Duodenal mucosa (tissue), 2 donors: ENCODE measurements around the gene TBC1D19.

Experiments
- H3K27ac ChIP-seq: one replicate; pipeline ENCODE4 v1.7.0; 2013; ENCODE audit warnings: low read depth, low read length
- H3K27me3 ChIP-seq, 2 donors: one replicate each; pipeline ENCODE4 v1.7.0; 2013; ENCODE audit warnings: low read length in 2 of 2, control low read depth in 1 of 2; ENCODE audit not compliant: insufficient read depth in 2 of 2, control insufficient read depth in 1 of 2
- H3K36me3 ChIP-seq, 2 donors: one replicate each; pipeline ENCODE4 v1.7.0; 2013; ENCODE audit warnings: low read length in 2 of 2, control low read depth in 1 of 2; ENCODE audit not compliant: insufficient read depth in 2 of 2, control insufficient read depth in 1 of 2
- H3K4me1 ChIP-seq, 2 donors: one replicate each; pipeline ENCODE4 v1.7.0; 2013; ENCODE audit warnings: low read length in 2 of 2, control low read depth in 1 of 2; ENCODE audit not compliant: insufficient read depth in 2 of 2, control insufficient read depth in 1 of 2
- H3K4me3 ChIP-seq, 2 donors: one replicate each; pipeline ENCODE4 v1.7.0; 2013; ENCODE audit warnings: low read length in 2 of 2, low read depth in 1 of 2
- H3K9ac ChIP-seq, 2 donors: one replicate each; pipeline ENCODE4 v1.7.0; 2013; ENCODE audit warnings: low read length in 2 of 2, low read depth in 1 of 2
- H3K9me3 ChIP-seq, 2 donors: one replicate each; pipeline ENCODE4 v1.7.0; 2013; ENCODE audit warnings: low read length in 2 of 2, control low read depth in 1 of 2; ENCODE audit not compliant: control insufficient read depth in 1 of 2

TBC1D19 gene

DNA sequence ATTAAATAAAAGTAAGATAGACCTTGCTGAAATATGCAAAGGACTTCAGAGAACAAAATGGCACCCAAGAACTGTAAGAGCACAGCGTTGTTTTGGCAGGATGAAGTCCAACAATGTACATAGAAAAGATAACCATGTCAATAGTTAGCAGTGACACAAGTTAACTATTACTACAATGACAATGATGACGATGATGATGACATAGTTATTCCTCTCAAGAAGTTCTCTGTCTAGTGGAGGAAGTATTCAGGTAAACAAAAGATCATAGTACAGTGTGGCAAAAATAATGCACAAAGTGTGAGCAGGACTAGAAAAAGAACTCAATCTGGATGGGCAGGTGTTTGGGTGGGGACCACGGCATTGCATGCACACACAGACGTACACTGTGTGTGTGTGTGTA lies 201.4 kb downstream of the TBC1D19 start:
- H3K36me3 ChIP-seq, result no peaks in the 10 kb centered on the region
- H3K9ac ChIP-seq, result no peak overlapping the region
- H3K27ac ChIP-seq, result no peak overlapping the region
- H3K4me3 ChIP-seq, result no peak overlapping the region
- no peaks in the 10 kb centered on the region for H3K27me3 ChIP-seq
- no peaks in the 10 kb centered on the region for H3K9me3 ChIP-seq
- H3K4me1 ChIP-seq, result peaks cover 12% of the 10 kb centered on the region in 2 donors

DNA sequence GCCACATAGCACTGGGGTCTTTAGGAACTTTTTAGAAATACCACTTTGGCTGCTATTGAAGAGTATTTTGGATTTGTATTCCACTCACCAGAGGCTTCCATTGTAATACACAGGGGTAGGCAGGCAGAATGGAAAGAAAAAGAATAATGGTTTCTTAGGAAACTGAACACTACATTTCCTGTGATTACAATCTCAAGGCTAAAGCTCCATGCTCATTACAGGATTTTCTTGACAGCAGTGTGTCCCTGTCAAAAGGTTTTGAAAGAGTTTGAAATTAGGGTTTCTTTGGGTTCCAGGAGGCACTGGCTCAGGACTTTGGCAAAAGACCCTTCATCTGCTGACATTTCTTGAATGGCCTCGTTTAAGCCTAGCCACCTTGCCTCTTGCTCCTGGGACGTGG lies 201.9 kb downstream of the TBC1D19 start:
- Histone ChIP-seq H3K9ac (no peak overlapping the region), H3K4me3 (no peak overlapping the region), H3K4me1 (peaks cover 12% of the 10 kb centered on the region in 2 donors), H3K9me3 (no peaks in the 10 kb centered on the region), H3K27me3 (no peaks in the 10 kb centered on the region), H3K27ac (no peak overlapping the region), H3K36me3 (no peaks in the 10 kb centered on the region)

GRCh38 chr4:26786916-26787315 lies 203.0 kb downstream of the TBC1D19 start:
- Histone ChIP-seq H3K27me3 (no peaks in the 10 kb centered on the region), H3K36me3 (no peaks in the 10 kb centered on the region), H3K9me3 (no peaks in the 10 kb centered on the region), H3K4me1 (peaks cover 12% of the 10 kb centered on the region in 2 donors), H3K27ac (no peak overlapping the region), H3K9ac (no peak overlapping the region), H3K4me3 (no peak overlapping the region)

DNA sequence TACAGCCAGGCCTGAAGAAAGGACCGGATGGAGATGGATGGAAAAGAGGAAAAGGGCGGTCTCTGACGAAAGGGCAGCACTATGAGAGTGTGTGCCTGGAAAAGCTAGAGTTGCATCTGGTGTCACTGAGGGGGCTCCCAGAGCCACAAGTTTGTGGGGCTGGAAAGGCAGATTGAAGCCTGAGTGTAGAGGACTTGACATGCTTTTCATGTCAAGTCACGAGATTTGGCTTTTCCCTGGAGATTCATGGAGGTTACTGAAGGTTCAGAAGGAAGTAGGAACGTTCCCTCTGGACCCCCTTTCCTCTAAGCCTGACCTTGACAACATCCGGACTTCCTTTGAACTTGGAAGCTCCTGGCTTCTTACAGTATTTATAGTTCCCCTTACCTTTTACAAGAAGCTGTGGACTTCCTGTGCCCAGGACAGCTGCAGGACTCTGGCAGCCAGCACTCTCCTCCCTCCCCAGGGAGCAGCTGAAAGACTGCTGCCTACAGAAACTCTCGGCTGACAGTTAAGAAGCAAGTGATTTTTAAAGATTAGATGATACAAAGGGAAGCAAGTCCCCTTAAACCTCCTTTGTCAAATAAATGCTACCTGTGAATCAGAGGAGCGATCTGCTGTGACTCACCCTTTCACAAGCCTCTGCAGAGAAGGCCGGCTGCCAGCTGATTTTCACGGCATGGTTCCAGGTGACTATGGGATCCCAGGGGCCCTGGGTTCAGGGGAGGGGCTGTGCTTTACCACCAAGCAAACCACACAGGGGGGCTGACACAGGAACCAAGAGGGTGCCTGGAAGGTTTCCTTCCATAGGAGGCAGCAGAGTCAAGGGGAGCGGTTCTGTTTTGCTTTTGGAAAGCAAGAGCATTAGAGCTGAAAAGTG lies 203.8 kb downstream of the TBC1D19 start:
- no peaks in the 10 kb centered on the region for H3K27me3 ChIP-seq
- H3K27ac ChIP-seq, result no peak overlapping the region
- H3K36me3 ChIP-seq, result no peaks in the 10 kb centered on the region
- no peaks in the 10 kb centered on the region for H3K9me3 ChIP-seq
- H3K4me3 ChIP-seq, result peak overlapping the region in 1 of 2 donors; percentile 11
- no peak overlapping the region for H3K9ac ChIP-seq
- peaks cover 12% of the 10 kb centered on the region in 2 donors for H3K4me1 ChIP-seq

DNA sequence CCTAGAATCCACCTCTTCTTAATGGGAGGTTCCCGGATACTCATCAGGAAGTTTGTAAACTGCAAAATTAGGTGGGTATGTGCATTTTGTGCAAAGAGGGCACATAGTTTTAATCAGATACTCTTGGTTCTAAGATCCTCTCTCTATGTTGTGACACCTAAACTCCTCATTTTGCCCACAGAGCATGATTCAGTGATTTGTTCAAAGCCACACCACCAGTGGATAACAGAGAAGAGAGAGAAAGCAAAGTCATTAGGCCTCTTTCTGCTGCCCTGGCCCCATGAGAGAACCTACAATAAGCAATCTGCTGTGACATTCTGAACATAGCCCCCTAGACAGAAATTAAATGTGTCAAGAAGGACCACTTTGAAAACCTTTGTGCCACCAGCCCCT lies 204.5 kb downstream of the TBC1D19 start:
- no peak overlapping the region for H3K4me3 ChIP-seq
- no peak overlapping the region for H3K27ac ChIP-seq
- H3K36me3 ChIP-seq, result no peaks in the 10 kb centered on the region
- H3K4me1 ChIP-seq, result peaks cover 12% of the 10 kb centered on the region in 2 donors
- no peaks in the 10 kb centered on the region for H3K27me3 ChIP-seq
- H3K9me3 ChIP-seq, result no peaks in the 10 kb centered on the region
- H3K9ac ChIP-seq, result no peak overlapping the region

DNA sequence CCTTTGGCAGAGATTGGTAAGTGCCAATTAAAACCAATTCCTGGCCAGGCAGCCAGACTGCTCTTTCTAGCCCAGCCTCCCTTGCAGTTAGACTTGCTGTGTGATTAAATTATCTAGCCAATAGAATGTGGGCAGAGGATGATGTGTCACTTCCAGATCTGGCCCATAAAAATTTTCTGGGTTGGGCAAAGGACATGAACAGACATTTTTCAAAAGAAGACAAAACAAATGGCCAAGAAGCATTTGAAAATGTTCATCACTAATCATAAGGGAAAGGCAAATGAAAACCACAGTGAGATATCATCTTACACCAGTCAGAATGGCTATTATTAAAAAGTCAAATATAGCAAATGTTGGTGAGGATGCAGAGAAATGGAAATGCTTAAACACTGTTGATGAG lies 205.3 kb downstream of the TBC1D19 start:
- Histone ChIP-seq H3K4me3 (no peak overlapping the region), H3K27me3 (no peaks in the 10 kb centered on the region), H3K9me3 (no peaks in the 10 kb centered on the region), H3K9ac (no peak overlapping the region), H3K4me1 (peaks cover 12% of the 10 kb centered on the region in 2 donors), H3K27ac (no peak overlapping the region), H3K36me3 (no peaks in the 10 kb centered on the region)

GRCh38 chr4:26791346-26791745 lies 207.5 kb downstream of the TBC1D19 start:
- H3K9me3 ChIP-seq, result no peaks in the 10 kb centered on the region
- H3K27me3 ChIP-seq, result no peaks in the 10 kb centered on the region
- H3K4me1 ChIP-seq, result peaks cover 12% of the 10 kb centered on the region in 2 donors
- H3K36me3 ChIP-seq, result no peaks in the 10 kb centered on the region
- H3K27ac ChIP-seq, result no peak overlapping the region
- no peak overlapping the region for H3K9ac ChIP-seq
- H3K4me3 ChIP-seq, result no peak overlapping the region

- H3K27ac ChIP-seq, result no peak overlapping the region
- H3K36me3 ChIP-seq, result no peaks in the 10 kb centered on the region
- no peaks in the 10 kb centered on the region for H3K27me3 ChIP-seq
- H3K4me3 ChIP-seq, result no peak overlapping the region
- H3K9ac ChIP-seq, result no peak overlapping the region
- H3K9me3 ChIP-seq, result no peaks in the 10 kb centered on the region
- peaks cover 8 to 9% of the 10 kb centered on the region in 2 donors for H3K4me1 ChIP-seq
These were observed 208.8 kb downstream of the TBC1D19 start for GRCh38 chr4:26792639-26793038.

DNA sequence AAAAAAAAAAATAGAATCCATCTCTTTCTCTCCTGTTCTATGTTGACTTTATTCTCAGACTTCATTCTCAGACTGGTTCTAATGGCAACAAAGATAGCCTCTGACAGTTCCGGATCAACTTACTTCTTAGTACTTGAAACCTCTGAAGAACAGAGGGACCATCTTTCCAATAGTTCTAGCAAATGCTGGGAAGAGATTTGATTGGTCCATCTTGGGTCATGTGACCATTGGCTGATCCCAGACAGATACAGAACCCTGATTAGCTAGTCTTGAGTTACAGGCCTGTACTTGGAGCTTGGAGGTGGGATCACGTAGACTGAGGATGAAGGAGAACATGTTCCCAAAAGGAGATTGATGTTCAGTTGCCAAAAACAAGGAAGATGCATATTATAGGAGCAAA lies 209.9 kb downstream of the TBC1D19 start:
- Histone ChIP-seq H3K27me3 (no peaks in the 10 kb centered on the region), H3K9ac (no peak overlapping the region), H3K27ac (no peak overlapping the region), H3K9me3 (no peaks in the 10 kb centered on the region), H3K4me1 (no peaks in the 10 kb centered on the region), H3K36me3 (no peaks in the 10 kb centered on the region), H3K4me3 (no peak overlapping the region)

DNA sequence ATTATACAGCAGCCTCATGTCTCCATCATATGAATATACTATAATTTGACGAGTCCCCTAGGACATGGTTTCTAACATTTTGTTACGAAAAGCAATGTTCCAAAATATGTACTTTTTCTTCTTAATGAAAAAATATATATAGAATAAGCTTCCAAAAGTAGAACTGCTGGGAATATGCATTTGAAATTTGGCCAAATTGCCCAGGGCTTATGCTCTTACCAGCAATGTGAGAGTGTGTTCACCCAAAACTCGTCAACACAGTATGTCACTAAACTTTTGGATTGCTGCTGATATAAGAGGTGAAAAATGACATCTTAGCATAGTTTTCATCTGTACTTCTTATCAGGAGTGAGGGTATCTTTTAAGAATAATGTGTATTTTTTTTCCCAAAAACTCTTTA lies 212.2 kb downstream of the TBC1D19 start:
- no peaks in the 10 kb centered on the region for H3K4me1 ChIP-seq
- no peaks in the 10 kb centered on the region for H3K9me3 ChIP-seq
- H3K9ac ChIP-seq, result no peak overlapping the region
- H3K4me3 ChIP-seq, result no peak overlapping the region
- H3K27ac ChIP-seq, result no peak overlapping the region
- H3K36me3 ChIP-seq, result no peaks in the 10 kb centered on the region
- no peaks in the 10 kb centered on the region for H3K27me3 ChIP-seq
